Effector CD8-positive, alpha-beta T cell (primary cell): ENCODE results near the gene MYOZ2.
"Not testable (repeated sequence)": the region's sequence is repeated elsewhere in the genome, so short reads cannot be mapped to it uniquely, and the experiment has no call there.

Experiments
- DNase-seq: peaks from one replicate; lab custom pipeline; 2025; lab: John Stamatoyannopoulos, UW

MYOZ2 gene

DNA sequence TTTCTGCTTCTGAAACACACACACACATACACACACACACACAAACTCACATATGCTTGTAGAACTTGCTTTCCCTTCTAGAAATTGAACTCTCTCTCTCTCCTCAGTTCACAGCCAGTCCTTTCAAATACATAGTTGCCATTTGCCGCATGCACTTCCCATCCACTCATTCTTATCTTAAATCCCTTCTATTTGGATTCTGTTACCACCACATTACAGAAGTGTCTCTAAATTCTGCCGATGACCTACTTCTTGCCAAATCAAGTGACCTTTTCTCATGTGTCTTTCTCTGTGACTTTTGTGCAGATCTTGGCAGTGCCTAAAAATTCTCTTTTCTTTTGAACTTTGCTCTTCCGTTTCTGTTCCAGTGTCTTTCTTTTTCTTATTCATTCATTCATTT lies 7.5 kb upstream of the MYOZ2 start:
- no peak for DNase-seq

DNA sequence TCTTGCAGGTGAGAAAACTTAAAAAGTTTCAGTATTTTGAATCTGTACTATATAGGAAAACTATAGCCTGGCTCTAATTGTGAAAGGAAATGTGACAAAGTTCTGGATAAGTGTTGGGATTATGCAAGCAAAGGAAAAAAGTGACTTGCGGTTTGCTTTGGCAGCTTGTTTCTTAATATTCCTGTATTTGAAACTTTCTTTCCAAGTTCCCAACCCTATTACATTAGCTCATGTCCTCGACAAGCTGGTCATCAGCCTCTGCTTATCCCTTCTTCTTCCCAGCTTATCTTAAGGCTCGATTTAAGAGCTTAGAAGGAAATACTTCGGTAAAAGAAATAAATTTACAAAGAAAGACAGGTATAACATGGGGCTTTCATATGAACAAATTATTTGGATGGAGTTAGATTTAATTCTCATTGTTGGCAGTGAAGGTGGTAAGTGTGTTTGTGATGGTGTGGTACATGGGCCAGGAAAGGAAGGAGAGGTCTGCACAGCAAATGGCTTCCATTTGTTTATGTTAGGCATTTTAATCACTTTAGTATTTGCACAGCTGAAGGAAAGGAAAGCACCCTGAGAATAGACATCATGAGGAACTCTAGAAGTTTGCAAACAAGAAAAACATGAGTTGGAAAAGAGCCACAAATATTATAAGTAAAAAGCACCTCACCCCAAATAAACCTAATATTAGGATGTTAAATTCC lies 5.1 kb upstream of the MYOZ2 start:
- DNase-seq: no peak

DNA sequence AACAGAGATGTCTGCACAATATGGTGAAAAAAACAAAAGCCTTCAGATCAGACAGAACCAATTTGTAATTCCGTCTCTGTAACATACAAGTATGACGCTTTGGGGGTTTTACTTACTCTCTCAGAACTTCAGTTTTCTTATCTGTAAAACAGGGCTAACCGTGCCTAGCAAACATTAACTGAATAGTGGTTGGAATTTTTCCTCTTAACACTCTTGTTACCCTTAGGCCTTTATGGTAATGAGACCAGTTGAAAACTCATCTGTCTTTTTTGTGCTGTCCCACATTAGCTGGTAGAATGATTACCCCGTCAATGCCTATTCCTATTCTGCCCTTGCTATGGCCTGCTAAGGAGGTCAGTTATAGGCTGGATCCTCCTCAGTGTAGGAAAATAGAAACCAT lies 4.5 kb upstream of the MYOZ2 start:
- DNase-seq: no peak

DNA sequence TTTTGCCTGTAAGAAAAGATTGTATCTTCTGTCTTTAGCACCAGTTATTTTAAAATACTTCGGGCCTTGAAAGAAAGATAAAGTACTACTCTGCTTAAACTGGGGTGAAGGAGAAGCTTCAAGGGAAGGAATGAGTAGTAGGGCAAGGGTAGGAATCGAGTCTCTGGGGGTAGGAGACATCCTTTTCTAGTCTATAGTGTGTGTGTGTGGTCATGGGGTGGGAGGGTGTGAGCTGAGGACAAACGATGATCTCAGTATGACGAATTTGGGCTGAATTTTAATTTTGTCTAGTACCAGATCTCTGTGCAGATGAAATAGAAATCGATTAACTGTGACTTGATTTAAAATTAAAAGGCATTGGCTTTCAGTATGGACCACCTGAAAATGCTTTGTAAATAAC lies 3.3 kb upstream of the MYOZ2 start:
- no peak for DNase-seq

DNA sequence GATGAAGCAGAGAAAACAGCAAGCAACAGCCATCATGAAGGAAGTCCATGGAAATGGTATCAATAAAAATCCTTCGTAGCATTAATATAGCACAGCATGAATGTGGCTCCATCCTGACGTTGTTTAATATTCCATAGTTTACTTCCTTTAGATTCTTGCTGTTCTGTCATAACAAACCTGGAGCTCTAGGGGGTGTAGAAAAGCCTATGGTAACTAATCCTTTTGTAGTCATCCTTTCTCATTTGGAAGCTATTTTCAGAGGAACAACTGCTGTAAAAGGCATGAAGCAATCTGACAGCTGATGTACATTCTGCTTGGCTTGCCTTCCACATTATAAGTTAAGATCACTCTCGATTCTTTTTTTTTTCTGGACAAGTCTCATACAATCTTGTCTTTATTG lies 914 bp downstream of the MYOZ2 start:
- DNase-seq: no peak

DNA sequence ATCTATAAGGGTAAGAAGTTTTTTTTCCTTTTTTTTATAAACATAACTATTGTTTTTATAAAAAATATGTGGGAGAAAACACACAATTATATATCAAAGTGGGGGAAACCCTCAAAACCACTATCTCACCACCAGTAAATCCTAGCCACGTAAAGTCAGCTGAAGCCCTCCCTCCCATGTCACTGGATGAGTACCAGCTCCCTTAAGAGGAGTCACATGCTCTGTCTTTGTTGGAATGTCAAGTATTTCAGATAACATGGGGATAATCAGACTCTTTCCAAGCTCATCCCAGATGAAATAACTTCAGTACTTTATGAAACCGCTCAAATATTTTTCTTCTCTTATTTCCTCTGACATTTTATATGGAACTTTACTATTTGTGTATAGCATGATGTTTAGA lies 2.4 kb downstream of the MYOZ2 start:
- no peak for DNase-seq

DNA sequence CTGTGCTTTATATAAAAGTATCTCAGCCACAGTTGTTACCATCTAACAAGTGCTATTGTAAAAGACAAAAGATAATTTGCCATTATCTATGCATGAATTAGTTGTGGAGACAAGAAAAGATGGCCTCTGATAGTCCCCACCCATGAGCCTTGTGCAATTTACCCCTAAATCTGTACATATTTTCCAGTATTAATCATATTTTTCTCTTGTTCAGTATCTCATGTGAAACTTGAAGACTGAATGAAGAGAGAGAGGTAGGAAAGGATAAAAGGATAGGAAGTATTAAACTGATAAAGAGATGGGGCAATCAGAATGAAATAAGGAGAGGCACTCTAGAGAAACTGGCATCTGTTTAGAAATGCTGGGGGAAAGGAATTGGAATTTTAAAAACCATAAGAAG lies 3.7 kb downstream of the MYOZ2 start:
- DNase-seq: no peak

DNA sequence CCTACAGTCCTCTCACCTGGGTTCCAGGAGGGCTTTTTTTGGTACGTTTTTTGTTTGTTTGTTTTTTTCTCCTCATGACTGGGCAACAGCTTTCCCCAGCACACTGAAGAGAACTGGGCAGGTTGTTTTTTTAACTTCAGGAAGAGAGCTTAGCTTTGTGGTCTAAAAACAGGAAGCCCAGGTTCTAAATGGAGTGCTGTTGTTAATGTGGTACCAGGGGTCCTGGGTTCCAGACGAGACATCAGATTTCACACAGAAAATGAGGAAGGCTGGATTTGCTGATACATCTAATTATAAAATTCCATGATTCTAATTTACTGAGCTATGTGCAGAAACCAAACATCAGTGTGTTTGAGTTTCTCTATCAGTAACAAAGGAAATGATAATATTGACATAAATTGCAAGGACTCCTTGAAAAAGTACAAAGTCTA lies 4.2 kb downstream of the MYOZ2 start:
- DNase-seq: no peak

DNA sequence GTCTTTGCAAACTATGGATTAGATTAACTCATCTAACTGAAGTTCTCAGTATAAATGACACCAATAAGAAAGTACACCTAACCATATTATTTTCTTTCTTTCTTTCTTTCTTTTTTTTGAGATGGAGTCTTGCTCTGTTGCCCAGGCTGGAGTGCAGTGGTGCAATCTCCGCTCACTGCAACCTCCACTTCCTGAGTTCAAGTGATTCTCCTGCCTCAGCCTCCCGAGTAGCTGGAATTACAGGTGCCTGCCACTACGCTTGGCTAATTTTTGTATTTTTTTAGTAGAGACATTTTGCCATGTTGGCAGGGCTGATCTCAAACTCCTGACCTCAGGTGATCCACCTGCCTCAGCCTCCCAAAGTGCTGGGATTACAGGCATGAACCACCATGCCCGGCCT lies 5.7 kb downstream of the MYOZ2 start:
- not testable (repeated sequence) for DNase-seq

DNA sequence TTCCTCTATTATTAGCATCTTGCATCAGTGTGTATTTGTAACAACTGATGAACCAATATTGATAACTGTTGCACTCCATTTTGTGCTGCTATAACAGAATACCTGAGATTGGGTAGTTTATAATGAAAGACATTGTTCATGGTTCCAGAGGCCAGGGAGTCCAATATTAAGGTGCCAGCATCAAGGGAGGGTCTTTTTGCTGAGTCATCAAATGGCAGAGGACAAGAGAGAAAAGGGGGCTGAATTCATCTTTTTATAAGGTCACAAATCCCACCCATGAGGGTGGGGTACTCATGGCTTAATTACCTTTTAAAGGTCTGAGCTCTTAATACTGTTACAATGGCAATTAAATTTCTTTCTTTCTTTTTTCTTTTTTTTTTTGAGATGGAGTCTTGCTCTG lies 7.2 kb downstream of the MYOZ2 start:
- DNase-seq: no peak

DNA sequence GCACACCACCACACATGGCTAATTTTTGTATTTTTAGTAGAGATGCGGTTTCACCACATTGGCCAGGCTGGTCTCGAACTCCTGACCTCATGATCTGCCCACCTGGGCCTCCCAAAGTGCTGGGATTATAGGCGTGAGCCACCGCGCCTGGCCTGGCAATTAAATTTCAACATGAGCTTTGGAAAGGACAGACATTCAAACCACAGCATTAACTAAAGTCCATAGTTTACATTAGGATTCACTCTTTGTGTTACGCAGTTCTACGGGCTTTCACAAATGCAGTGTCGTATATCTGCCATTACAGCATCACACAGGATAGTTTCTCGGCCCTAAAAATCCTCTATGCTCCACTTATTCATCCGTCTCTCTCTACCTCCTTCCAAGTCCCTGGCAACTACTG lies 7.7 kb downstream of the MYOZ2 start:
- not testable (repeated sequence) for DNase-seq

DNA sequence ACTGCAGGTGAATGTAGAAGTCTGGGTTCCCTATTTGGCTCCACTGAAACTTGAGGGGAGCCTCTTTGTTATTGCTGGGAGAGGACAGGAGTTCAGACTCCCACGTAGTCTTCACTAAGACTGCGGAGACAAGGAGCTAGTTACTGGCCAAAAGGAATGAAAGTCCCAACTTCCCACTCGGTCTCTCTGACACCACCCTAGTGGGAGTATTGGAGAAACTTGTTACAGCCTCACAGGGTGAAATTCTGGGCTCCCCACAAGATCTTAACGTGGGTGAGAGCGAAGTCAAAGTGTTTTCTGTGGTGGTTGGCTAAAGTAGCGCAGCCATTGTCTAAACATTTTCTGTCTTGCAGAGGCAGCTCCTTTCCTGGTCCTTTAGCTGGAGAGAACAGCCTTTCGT lies 13.5 kb downstream of the MYOZ2 start:
- DNase-seq: no peak

DNA sequence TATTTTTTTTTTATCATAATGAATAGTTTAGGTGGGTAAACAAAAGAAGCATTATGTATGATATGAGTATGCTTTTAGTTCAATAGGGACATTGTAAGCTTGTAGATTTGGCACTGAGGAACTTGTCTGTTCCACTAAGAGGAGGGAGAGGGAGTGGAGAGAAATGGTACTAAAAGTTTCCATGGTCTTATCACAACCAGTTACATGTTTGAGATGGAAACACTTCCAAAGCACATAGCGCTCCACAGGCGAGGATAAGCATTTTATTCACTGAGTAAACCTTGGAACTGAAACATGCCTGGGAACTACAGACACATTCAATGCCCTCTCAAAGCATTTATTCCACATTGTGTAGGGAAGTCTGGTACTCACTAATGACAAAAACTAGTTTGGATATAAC lies 15.5 kb downstream of the MYOZ2 start:
- no peak for DNase-seq

DNA sequence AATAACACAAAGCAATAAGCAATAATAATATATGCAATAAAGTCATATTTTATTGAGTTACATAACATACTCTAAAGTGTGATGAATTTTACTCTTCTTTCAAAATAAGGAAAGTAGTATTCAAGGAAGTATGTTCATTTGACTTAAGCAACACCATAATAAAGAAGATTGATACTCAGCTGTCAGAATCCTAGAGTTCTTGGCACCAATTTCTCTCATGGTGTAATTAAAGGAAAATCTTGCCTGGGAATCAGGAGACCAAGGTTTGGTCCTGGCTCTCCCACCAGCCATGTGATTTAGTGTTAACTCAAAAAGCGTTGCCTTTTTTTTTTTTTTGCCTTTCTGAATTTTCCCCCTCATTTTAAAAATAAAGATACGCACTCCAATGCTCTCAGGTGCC lies 17.1 kb downstream of the MYOZ2 start:
- DNase-seq: no peak

DNA sequence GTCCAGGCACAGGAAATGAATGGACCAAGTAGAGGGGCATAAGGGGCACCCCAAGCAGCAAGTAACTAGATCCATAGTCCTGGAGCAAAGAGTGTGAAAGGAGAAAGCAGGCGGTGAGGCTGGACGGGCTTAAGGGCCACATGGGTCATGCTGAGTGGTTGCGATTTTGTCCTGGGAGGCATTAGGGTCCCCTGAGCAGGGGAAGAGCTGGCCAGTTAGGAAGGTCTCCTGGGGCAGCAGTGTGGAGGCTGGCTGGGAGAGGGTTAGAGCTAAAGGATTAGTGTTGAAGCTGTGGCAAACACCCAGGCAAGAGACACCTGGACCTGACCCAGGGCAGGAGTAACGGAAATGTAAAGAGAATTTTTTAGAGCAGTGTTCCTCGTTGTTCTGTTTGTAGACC lies 26.5 kb downstream of the MYOZ2 start:
- DNase-seq: no peak

DNA sequence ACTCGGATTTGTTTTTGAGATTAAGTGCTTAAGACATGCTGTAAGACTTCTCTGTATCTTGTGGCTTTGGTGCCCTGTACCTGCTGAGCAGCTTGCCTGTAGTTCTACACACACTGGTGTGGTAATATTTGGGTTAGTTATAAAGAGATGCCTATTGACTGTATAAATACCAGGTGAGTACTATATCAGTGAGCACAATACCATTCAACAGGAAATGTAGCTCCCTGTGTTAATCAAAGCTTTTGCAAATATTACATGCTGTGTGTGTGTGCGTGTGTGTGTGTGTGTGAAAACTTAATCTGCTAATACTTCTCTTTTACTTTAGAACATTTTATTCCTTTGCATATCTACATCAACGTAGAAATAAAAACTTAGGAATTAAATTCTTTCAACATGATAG lies 30.1 kb downstream of the MYOZ2 start:
- DNase-seq: no peak

DNA sequence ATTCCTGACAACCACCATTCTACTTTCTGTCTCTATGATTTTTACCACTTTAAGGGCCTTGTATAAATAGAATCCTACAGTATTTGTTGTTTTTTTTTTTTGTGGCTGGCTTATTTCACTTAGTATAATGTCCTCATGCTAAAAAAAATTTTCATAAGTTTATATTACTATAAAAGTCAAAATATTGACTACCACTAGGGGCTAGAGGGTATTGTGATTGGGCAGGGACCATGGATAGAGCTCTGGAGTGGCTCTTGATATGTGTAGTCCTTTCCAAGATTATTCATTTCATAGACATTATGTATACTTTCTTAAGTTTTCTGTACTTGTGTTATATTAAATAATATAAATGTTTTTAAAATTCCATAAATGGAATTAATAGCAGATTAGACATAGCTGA lies 34.6 kb downstream of the MYOZ2 start:
- no peak for DNase-seq

DNA sequence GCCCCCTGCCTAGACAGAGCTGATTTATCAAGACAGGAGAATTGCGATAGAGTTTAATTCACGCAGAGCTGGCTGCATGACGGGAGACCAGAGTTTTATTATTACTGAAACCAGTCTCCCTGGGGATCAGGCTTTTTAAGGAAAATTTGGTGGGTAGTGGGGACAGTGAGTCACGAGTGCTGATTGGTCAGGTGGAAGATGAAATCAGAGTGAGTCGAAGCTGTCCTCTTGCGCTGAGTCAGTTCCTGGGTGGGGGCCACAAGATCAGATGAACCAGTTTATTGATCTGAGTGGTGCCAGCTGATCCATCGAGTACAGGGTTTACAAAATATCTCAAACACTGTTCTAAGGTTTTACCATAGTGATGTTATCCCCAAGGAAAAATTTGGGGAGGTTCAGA lies 36.6 kb downstream of the MYOZ2 start:
- DNase-seq: no peak

DNA sequence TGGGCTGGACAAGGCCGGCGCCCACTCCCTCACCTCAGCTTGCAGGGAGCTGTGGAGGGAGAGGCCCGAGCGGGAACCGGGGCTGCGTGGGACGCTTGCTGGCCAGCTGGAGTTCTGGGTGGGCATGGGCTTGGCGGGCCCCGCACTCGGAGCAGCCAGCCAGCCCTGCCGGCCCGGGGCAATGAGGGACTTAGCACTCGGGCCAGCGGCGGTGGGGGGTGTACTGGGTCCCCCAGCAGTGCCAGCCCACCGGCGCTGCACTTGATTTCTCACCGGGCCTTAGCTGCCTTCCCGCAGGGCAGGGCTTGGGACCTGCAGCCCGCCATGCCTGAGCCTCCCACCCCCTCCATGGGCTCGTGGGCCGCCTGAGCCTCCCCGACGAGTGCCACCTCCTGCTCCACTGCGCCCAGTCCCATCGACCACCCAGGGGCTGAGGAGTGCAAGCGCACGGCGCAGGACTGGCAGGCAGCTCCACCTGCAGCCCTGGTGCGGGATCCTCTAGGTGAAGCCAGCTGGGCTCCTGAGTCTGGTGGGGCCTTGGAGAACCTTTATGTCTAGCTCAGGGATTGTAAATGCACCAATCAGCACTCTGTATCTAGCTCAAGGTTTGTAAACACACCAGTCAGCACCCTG lies 38.2 kb downstream of the MYOZ2 start:
- DNase-seq: not testable (repeated sequence)

DNA sequence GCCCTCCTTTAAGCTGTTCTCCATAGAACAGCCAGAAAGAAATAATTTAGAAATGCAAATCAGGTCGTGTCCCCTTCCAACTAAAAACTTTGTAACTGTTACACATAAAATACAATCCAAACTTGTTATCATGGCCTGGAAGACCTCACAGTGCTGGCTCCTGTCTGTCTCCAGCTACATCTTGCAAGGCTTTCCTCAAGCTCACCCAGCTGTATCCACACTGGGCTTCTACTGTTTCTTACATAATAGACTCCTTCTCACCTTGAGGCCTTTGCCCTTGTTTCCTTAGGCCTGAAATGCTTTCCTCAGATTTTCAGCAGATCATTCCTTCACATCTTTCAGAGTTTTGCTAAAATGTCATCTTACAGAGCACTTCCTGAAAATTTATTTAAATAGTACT lies 43.4 kb downstream of the MYOZ2 start:
- no peak for DNase-seq

DNA sequence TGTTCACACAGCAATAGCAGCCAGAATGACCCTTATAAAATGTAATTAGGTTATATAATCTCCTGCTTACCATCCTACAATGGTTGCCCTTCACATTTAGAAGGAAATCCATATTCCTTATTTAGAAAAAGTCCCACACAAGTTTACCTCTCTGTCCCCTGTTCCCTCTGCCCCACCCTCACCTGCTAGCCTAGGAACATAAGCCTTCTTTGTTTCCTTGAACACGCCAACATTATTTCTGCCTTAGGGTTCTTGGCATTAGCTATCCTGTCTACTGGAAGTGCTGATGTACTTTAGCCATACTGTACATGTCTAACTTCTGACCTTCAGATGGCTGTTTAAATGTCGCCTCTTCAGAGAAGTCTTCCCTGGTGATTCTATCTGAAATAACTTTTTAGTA lies 48.5 kb downstream of the MYOZ2 start:
- DNase-seq: no peak

DNA sequence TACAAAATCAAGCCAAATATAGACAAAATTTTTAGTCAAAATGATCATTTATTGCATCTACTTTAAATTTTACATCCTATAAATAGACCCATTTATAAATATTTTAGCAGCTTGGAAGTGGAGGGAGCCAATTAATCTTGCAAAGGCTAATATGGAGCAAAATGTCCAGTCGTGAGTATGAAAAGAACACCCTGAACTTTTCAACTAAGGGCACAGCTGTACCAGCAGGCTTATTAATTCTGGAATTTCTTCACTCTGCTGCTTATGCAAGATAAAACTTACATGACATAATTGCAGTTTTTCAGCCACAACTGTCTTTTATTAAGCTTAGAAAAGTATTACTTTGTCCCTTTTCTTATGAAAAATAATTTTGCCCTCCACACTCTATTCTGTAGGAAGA lies 54.0 kb downstream of the MYOZ2 start:
- DNase-seq: no peak

DNA sequence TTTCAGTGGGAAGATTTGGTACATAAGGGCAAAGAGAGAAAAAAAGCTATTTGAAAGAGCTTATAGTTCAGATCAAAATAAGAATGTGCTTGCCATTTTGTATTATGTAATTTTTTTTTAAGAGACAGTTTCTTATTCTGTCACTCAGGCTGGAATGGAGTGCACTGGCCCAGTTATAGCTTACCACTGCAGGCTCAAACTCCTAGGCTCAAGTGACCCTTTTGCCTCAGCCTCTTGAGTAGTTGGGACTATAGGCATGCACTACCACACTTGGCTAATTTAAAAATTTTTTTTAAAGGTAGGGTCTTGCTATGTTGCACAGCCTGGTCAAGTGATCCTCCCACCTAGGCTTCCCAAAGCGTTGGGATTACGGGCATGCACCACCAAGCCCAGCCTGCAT lies 54.7 kb downstream of the MYOZ2 start:
- DNase-seq: no peak

DNA sequence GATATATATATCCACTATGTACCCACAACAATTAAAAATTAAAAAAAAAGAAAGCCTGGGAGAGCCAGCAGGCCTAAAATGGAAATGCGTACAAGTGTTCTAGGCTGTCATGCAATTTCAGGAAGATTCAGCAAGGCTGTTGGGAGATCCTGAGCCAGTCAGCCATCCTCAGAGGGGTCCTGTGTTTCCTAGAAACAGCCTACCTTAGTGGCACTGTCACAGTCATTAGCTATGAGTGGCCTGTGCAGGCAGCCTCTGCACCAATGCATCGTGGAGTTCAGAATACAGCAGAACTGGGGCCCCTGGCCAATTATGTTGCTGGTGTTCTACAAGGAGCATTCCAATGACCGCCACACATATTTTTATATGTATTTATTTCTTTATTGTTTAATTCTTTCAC lies 55.9 kb downstream of the MYOZ2 start:
- DNase-seq: no peak
